Measurements from ENCODE around the gene NTM. TPM values are rescaled to one million over a fixed set of nuclear protein-coding genes. Genes with fewer than 3 reads are reported as not detected.

Gene NTM
- total RNA-seq, 1 experiment from 2014 or later, result 8.6 TPM

GRCh38 chr11:131962818-131963217 is 592.4 kb downstream of the NTM start:
- ChIA-PET POLR2A (ENCODE audit: low non-redundant PET) (no interaction called here), CTCF (no interaction called here)
- Histone ChIP-seq H3K27me3 (replicated peaks; ENCODE audit: insufficient read depth, low read depth, low read length, poor library complexity) (no peaks in the 10 kb centered on the region), H3K36me3 (ENCODE audit: insufficient read depth, low read length, poor library complexity, severe bottlenecking) (no peaks in the 10 kb centered on the region), H3K27ac (ENCODE audit: low read depth, low read length, poor library complexity, severe bottlenecking) (no peak overlapping the region), H3K9me3 (ENCODE audit: low read depth, low read length, poor library complexity, severe bottlenecking) (no peaks in the 10 kb centered on the region), H3K4me3 (ENCODE audit: low read depth, low read length, poor library complexity, severe bottlenecking) (no peak overlapping the region), H3K4me1 (ENCODE audit: insufficient read depth, low read length, poor library complexity, severe bottlenecking) (no peaks in the 10 kb centered on the region)
- no peak for TF ChIP-seq CTCF (conservative IDR thresholded peaks at IDR 0.05; ENCODE audit: low read depth, low read length)
- TF ChIP-seq EZH2 (IDR thresholded peaks at IDR 0.05; ENCODE audit: borderline replicate concordance, low read depth, low read length, poor library complexity, severe bottlenecking), result no peak
- intact Hi-C loops (cut with micrococcal nuclease; ENCODE audit: unreplicated experiment), result no loop called here
- no peak for DNase-seq (ENCODE audit: low spot score)
- BruUV-seq (replicated peaks), result no TSS peak

GRCh38 chr11:131964698-131965483 is 594.5 kb downstream of the NTM start:
- Histone ChIP-seq H3K4me3 (ENCODE audit: low read depth, low read length, poor library complexity, severe bottlenecking) (no peak overlapping the region), H3K27ac (ENCODE audit: low read depth, low read length, poor library complexity, severe bottlenecking) (no peak overlapping the region), H3K27me3 (replicated peaks; ENCODE audit: insufficient read depth, low read depth, low read length, poor library complexity) (no peaks in the 10 kb centered on the region), H3K4me1 (ENCODE audit: insufficient read depth, low read length, poor library complexity, severe bottlenecking) (no peaks in the 10 kb centered on the region), H3K36me3 (ENCODE audit: insufficient read depth, low read length, poor library complexity, severe bottlenecking) (no peaks in the 10 kb centered on the region), H3K9me3 (ENCODE audit: low read depth, low read length, poor library complexity, severe bottlenecking) (no peaks in the 10 kb centered on the region)
- no peak for DNase-seq (ENCODE audit: low spot score)
- no TSS peak for BruUV-seq (replicated peaks)
- intact Hi-C loops (cut with micrococcal nuclease; ENCODE audit: unreplicated experiment), result no loop called here
- TF ChIP-seq CTCF (conservative IDR thresholded peaks at IDR 0.05; ENCODE audit: low read depth, low read length), result no peak
- no peak for TF ChIP-seq EZH2 (IDR thresholded peaks at IDR 0.05; ENCODE audit: borderline replicate concordance, low read depth, low read length, poor library complexity, severe bottlenecking)
- ChIA-PET POLR2A (ENCODE audit: low non-redundant PET) (no interaction called here), CTCF (no interaction called here)

- H3K4me1 ChIP-seq (ENCODE audit: insufficient read depth, low read length, poor library complexity, severe bottlenecking), result no peaks in the 10 kb centered on the region
- TF ChIP-seq EZH2 (IDR thresholded peaks at IDR 0.05; ENCODE audit: borderline replicate concordance, low read depth, low read length, poor library complexity, severe bottlenecking) (no peak), CTCF (conservative IDR thresholded peaks at IDR 0.05; ENCODE audit: low read depth, low read length) (no peak)
- no peak for DNase-seq (ENCODE audit: low spot score)
- POLR2A ChIA-PET (ENCODE audit: low non-redundant PET), result no interaction called here
- H3K4me3 ChIP-seq (ENCODE audit: low read depth, low read length, poor library complexity, severe bottlenecking), result no peak overlapping the region
- H3K27ac ChIP-seq (ENCODE audit: low read depth, low read length, poor library complexity, severe bottlenecking), result no peak overlapping the region
- CTCF ChIA-PET, result interaction anchor here (0.7 kb wide), 1 partner anchor 277 kb away, joined by 6 read pairs; no protein-coding TSS in a partner anchor
- no peaks in the 10 kb centered on the region for H3K36me3 ChIP-seq (ENCODE audit: insufficient read depth, low read length, poor library complexity, severe bottlenecking)
- no peaks in the 10 kb centered on the region for H3K27me3 ChIP-seq (replicated peaks; ENCODE audit: insufficient read depth, low read depth, low read length, poor library complexity)
- intact Hi-C loops (cut with micrococcal nuclease; ENCODE audit: unreplicated experiment), result no loop called here
- no TSS peak for BruUV-seq (replicated peaks)
- H3K9me3 ChIP-seq (ENCODE audit: low read depth, low read length, poor library complexity, severe bottlenecking), result no peaks in the 10 kb centered on the region
Observed at GRCh38 chr11:131965504-131965903, 595.1 kb downstream of the NTM start.
